ENCODE results near the gene MZT2A.
"Not testable (repeated sequence)": the region's sequence is repeated elsewhere in the genome, so short reads cannot be mapped to it uniquely, and the experiment has no call there.

MZT2A gene

GRCh38 chr2:131490616-131491468, 1.4 kb downstream of the MZT2A start:
- peak; percentile 13 for DNase-seq

- no peak for DNase-seq
Measured at GRCh38 chr2:131488306-131489205, 3.6 kb downstream of the MZT2A start.

- not testable (repeated sequence) for DNase-seq
Measured at GRCh38 chr2:131486201-131486902, 5.8 kb downstream of the MZT2A start.

GRCh38 chr2:131484906-131485460, 7.2 kb downstream of the MZT2A start:
- not testable (repeated sequence) for DNase-seq

GRCh38 chr2:131483981-131484820, 8.0 kb downstream of the MZT2A start:
- DNase-seq = not testable (repeated sequence)

GRCh38 chr2:131482506-131483155, 9.6 kb downstream of the MZT2A start:
- not testable (repeated sequence) for DNase-seq

- not testable (repeated sequence) for DNase-seq
Measured at GRCh38 chr2:131480351-131480750, 11.8 kb downstream of the MZT2A start.

- not testable (repeated sequence) for DNase-seq
Measured at GRCh38 chr2:131478850-131479461, 13.2 kb downstream of the MZT2A start.

- DNase-seq = not testable (repeated sequence)
Measured at GRCh38 chr2:131478074-131478849, 13.9 kb downstream of the MZT2A start.

- not testable (repeated sequence) for DNase-seq
Measured at GRCh38 chr2:131477227-131477626, 15.0 kb downstream of the MZT2A start.

GRCh38 chr2:131476363-131476762, 15.8 kb downstream of the MZT2A start:
- not testable (repeated sequence) for DNase-seq

- no peak for DNase-seq
Measured at GRCh38 chr2:131475831-131476230, 16.4 kb downstream of the MZT2A start, which contains the start of gene TUBA3D. TUBA3D (plus strand) TSS chr2:131476119; CDS start chr2:131476200, 81 bp downstream.

- DNase-seq = not testable (repeated sequence)
Measured at GRCh38 chr2:131473266-131473665, 18.9 kb downstream of the MZT2A start.

- DNase-seq = not testable (repeated sequence)
Measured at GRCh38 chr2:131471624-131472023, 20.6 kb downstream of the MZT2A start.

- DNase-seq = not testable (repeated sequence)
Measured at GRCh38 chr2:131470944-131471343, 21.3 kb downstream of the MZT2A start.

GRCh38 chr2:131467722-131468121, 24.5 kb downstream of the MZT2A start:
- DNase-seq = not testable (repeated sequence)

GRCh38 chr2:131454914-131455313, 37.3 kb downstream of the MZT2A start:
- DNase-seq = not testable (repeated sequence)

- DNase-seq = not testable (repeated sequence)
Measured at GRCh38 chr2:131451265-131451949, 40.8 kb downstream of the MZT2A start.

- DNase-seq = not testable (repeated sequence)
Measured at GRCh38 chr2:131447981-131448380, 44.2 kb downstream of the MZT2A start.
